HCT116 (cell line): ENCODE results near the gene GPR84. TPM values are rescaled to one million over a fixed set of nuclear protein-coding genes. Genes with fewer than 3 reads are reported as not detected.

Experiments
- ATAC-seq: fragments of 200-7000 bp; cut with Tn5 transposase; 2 replicates; pipeline ENCODE4 v1.9.1; 2020; ENCODE audit warnings: mild to moderate bottlenecking, moderate library complexity
- BruUV-seq: library from RNA; stranded (reverse); fragments of 400-500 nt; replicated peaks from 2 replicates; lab custom pipeline; 2021; lab: Mats Ljungman, UMichigan
- CTCF ChIA-PET: fragments of 300-600 bp; sonication (Branson Sonifier 250); formaldehyde crosslinking; loops from one replicate; lab custom pipeline; 2021; ENCODE audit warnings: antibody characterized with exemption; lab: Charles Lee
- POLR2A ChIA-PET: fragments of 300-600, 350-600 bp; sonication (Branson Sonifier 250); formaldehyde crosslinking; loops from one replicate; lab custom pipeline; 2021; ENCODE audit warnings: antibody characterized with exemption; lab: Charles Lee
- RAD21 ChIA-PET, 2 experiments: fragments of 300-600 bp; sonication (Branson Sonifier 250); formaldehyde crosslinking; loops; one replicate each; lab custom pipeline; 2023; ENCODE audit warnings: low total read pairs in 2 of 2; ENCODE audit not compliant: uncharacterized antibody in 2 of 2, unreplicated experiment in 2 of 2, low non-redundant PET in 1 of 2; lab: Charles Lee
- DNase-seq: peaks from one replicate; pipeline ENCODE4 v3.0.0-alpha.2; 2010; ENCODE audit warnings: low read depth, low spot score
- H2AFZ ChIP-seq: fragments of 200-600 bp; shearing (Covaris generic), sonication (generic); 2 replicates; pipeline ENCODE4 v1.6.1; 2017; ENCODE audit warnings: low read depth, mixed run types, mixed read lengths, antibody characterized with exemption, low read length; ENCODE audit not compliant: poor library complexity, severe bottlenecking
- H3K27ac ChIP-seq: 2 replicates; pipeline ENCODE4 v1.5.1; 2012; ENCODE audit warnings: low read depth, low read length
- H3K27me3 ChIP-seq: fragments of 200-600 bp; sonication (generic); 2 replicates; pipeline ENCODE4 v1.6.1; 2016; ENCODE audit warnings: mixed run types, low read length, mixed read lengths; ENCODE audit not compliant: insufficient read depth
- H3K36me3 ChIP-seq, 2 experiments: fragments of 200-500 bp in 1 of 2; fragments of 200-600 bp in 1 of 2; sonication (Bioruptor generic) in 1 of 2; sonication (generic) in 1 of 2; 2 replicates each; pipeline versions ENCODE4 v1.5.1 to v1.6.1; 2014 to 2016; ENCODE audit warnings: low read length in 2 of 2, inconsistent platforms in 1 of 2, mixed read lengths in 1 of 2, mixed run types in 1 of 2; ENCODE audit not compliant: insufficient read depth in 2 of 2, control insufficient read depth in 1 of 2
- H3K4me1 ChIP-seq, 2 experiments: fragments of 200-600 bp in 1 of 2; sonication (generic) in 1 of 2; 2 replicates each; pipeline versions ENCODE4 v1.5.1 to v1.6.1; 2012 to 2017; ENCODE audit warnings: low read length in 2 of 2, inconsistent platforms in 1 of 2, mild to moderate bottlenecking in 1 of 2, mixed read lengths in 1 of 2, mixed run types in 1 of 2, moderate library complexity in 1 of 2; ENCODE audit not compliant: insufficient read depth in 2 of 2, control insufficient read depth in 1 of 2
- H3K4me2 ChIP-seq: fragments of 200-600 bp; sonication (generic); 2 replicates; pipeline ENCODE4 v1.6.1; 2017; ENCODE audit warnings: mixed run types, low read length, mixed read lengths
- H3K4me3 ChIP-seq, 2 experiments: fragments of 200-600 bp in 1 of 2; sonication (generic) in 1 of 2; replicated peaks in 1 of 2; 2 replicates each; pipeline ENCODE4 v1.5.1; 2011 to 2016; ENCODE audit warnings: low read length in 2 of 2, control low read depth in 1 of 2, low read depth in 1 of 2, mild to moderate bottlenecking in 1 of 2, mixed read lengths in 1 of 2, mixed run types in 1 of 2
- H3K79me2 ChIP-seq: fragments of 200-600 bp; sonication (generic); 2 replicates; pipeline ENCODE4 v1.6.1; 2017; ENCODE audit warnings: mild to moderate bottlenecking, mixed run types, low read length, moderate library complexity, mixed read lengths; ENCODE audit not compliant: insufficient read depth
- H3K9ac ChIP-seq: fragments of 200-600 bp; sonication (generic); 2 replicates; pipeline ENCODE4 v1.6.1; 2016; ENCODE audit warnings: low read length, mixed read lengths
- H3K9me2 ChIP-seq: fragments of 200-600 bp; sonication (generic), shearing (Covaris generic); 2 replicates; pipeline ENCODE4 v1.6.1; 2017; ENCODE audit warnings: mixed run types, mild to moderate bottlenecking, moderate library complexity; ENCODE audit not compliant: insufficient read depth
- H3K9me3 ChIP-seq, 2 experiments: fragments of 200-500 bp in 1 of 2; fragments of 200-600 bp in 1 of 2; sonication (Bioruptor generic) in 1 of 2; sonication (generic) in 1 of 2; 2 replicates each; pipeline ENCODE4 v1.6.1; 2014 to 2017; ENCODE audit warnings: low read length in 2 of 2, mixed read lengths in 2 of 2, inconsistent platforms in 1 of 2, low read depth in 1 of 2, mild to moderate bottlenecking in 1 of 2, mixed run types in 1 of 2, moderate library complexity in 1 of 2; ENCODE audit not compliant: control insufficient read depth in 1 of 2, insufficient read depth in 1 of 2
- H4K20me1 ChIP-seq: fragments of 200-600 bp; sonication (generic), shearing (Covaris generic); 2 replicates; pipeline ENCODE4 v1.6.1; 2017; ENCODE audit warnings: mixed run types, mild to moderate bottlenecking, moderate library complexity; ENCODE audit not compliant: insufficient read depth
- CBX3 ChIP-seq: IDR thresholded peaks from 2 replicates; pipeline ENCODE4 v1.6.1; 2012; ENCODE audit warnings: low read depth
- CEBPB ChIP-seq: IDR thresholded peaks from 2 replicates; pipeline ENCODE4 v1.6.1; 2012; ENCODE audit warnings: low read depth
- EZH2 ChIP-seq: fragments of 200-600 bp; sonication (generic); IDR thresholded peaks from 2 replicates; pipeline ENCODE4 v1.6.1; 2017; ENCODE audit warnings: antibody characterized with exemption, mixed run types
- FOSL1 ChIP-seq: IDR thresholded peaks from 2 replicates; pipeline ENCODE4 v1.6.1; 2012; ENCODE audit warnings: low read depth
- JUND ChIP-seq: IDR thresholded peaks from 2 replicates; pipeline ENCODE4 v1.6.1; 2012
- POLR2AphosphoS5 ChIP-seq: IDR thresholded peaks from 2 replicates; pipeline ENCODE4 v1.6.1; 2011; ENCODE audit warnings: mild to moderate bottlenecking, low read depth, low read length, moderate library complexity
- RAD21 ChIP-seq: IDR thresholded peaks from 2 replicates; pipeline ENCODE4 v1.6.1; 2012; ENCODE audit warnings: low read depth, mild to moderate bottlenecking
- TCF7L2 ChIP-seq: IDR thresholded peaks from 2 replicates; pipeline ENCODE4 v1.7.0; 2011; ENCODE audit warnings: borderline replicate concordance, inconsistent platforms; ENCODE audit not compliant: insufficient read depth, insufficient read length; ENCODE audit errors: extremely low read depth
- YY1 ChIP-seq: IDR thresholded peaks from 2 replicates; pipeline ENCODE4 v1.6.1; 2011; ENCODE audit warnings: low read length, low read depth, moderate library complexity, mild to moderate bottlenecking; ENCODE audit not compliant: insufficient replicate concordance; ENCODE audit errors: extremely low read depth
- intact Hi-C: fragments of 100-400 bp; cut with micrococcal nuclease; formaldehyde crosslinking; loops from 2 replicates; pipeline ENCODE4 v1.10.0; 2022
- total RNA-seq: library from RNA; stranded (reverse); gene quantifications from one replicate; pipeline ENCODE4 v1.2.1, GENCODE V29; 2021; ENCODE audit not compliant: unreplicated experiment
- TF ChIP-seq, protein P1 (sequence below): IDR thresholded peaks from 2 replicates; pipeline ENCODE4 v1.6.1; 2012
- TF ChIP-seq, protein P2 (sequence below): IDR thresholded peaks from 2 replicates; pipeline ENCODE4 v1.6.1; 2011; ENCODE audit warnings: mild to moderate bottlenecking, low read length, moderate library complexity; ENCODE audit not compliant: insufficient replicate concordance; ENCODE audit errors: extremely low read depth

Gene GPR84
- total RNA-seq, 1 experiment from 2014 or later, result not detected

DNA sequence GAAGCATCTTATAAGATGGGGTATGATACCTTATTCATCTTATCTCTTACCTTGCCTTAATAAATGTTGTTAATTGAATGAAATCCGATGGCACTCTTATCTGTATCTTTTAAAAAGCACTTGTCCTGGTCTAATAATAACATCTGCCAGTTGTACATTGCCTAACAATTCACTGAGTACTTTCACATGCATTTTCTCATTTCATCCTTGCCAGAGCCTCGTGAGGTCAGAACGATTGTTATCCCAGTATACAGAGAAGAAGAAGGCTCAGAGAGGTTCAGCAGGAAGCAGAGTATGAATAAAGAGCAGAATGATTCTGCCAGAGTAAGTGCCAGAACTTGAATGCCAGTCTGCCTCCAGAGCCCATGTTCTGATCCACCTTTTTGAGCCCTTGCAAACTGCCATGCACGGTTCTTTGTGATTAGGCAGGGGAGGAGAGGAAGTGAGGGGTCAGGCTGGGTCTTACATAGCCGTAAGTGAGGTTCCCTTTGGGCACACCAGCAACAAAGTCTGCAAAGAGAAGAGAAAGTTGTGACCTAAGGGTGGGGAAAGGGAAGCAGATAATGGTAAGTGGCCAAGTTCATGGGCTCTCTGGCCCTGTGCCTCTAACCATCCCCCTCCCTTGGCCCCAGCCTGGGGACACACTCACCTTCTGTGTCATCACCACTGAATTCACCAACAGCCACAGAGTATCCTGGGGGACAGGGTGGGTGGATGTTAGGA, 43.1 kb upstream of the GPR84 start:
- POLR2A ChIA-PET, result no interaction called here
- ATAC-seq, result no peak
- no peaks in the 10 kb centered on the region for H3K79me2 ChIP-seq
- H2AFZ ChIP-seq, result no peak overlapping the region
- no peak for DNase-seq
- CTCF ChIA-PET, result interaction anchor here (1.3 kb wide), 1 partner anchor 8 kb away, joined by 8 read pairs; no protein-coding TSS in a partner anchor
- H3K9ac ChIP-seq, result no peak overlapping the region
- H3K4me3 ChIP-seq, result no peak overlapping the region
- TF ChIP-seq FOSL1 (no peak), EZH2 (no peak), RAD21 (no peak), YY1 (no peak), CBX3 (no peak)
- H3K9me3 ChIP-seq, result no peaks in the 10 kb centered on the region
- RAD21 ChIA-PET, result no interaction called here
- H3K9me2 ChIP-seq, result no peaks in the 10 kb centered on the region
- no TSS peak for BruUV-seq
- H3K36me3 ChIP-seq, result peaks cover 31 to 48% of the 10 kb centered on the region in 2 experiments
- no peak overlapping the region for H3K27ac ChIP-seq
- H3K27me3 ChIP-seq, result no peaks in the 10 kb centered on the region
- no peak overlapping the region for H3K4me2 ChIP-seq
- H4K20me1 ChIP-seq, result no peaks in the 10 kb centered on the region
- peaks cover 0 to 10% of the 10 kb centered on the region in 2 experiments; a peak in 2 of 4 replicates for H3K4me1 ChIP-seq
- intact Hi-C loops, result no loop called here

DNA sequence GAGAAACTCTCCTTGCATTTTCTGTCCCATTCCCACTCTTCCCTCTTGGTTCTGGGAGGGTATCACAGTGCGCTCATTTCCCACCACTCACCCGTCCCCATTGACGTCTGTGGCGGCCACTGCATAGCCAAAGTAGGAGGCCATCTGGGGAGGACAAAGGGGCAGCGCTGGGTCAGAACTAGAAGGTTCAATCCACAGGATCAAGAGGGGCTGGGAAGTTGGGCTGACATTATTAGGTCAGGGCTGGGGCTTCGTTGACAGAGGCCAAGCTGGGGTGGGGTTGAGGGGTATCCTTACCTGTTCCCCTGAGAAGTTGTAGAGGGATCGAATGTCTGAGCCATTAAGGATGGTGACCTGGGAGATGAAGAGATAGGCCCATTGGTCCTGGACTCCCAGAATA, 41.3 kb upstream of the GPR84 start:
- no peaks in the 10 kb centered on the region for H4K20me1 ChIP-seq
- intact Hi-C loops, result no loop called here
- TF ChIP-seq CEBPB, result no peak
- TF ChIP-seq, protein P1, sequence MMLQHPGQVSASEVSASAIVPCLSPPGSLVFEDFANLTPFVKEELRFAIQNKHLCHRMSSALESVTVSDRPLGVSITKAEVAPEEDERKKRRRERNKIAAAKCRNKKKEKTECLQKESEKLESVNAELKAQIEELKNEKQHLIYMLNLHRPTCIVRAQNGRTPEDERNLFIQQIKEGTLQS, result no peak
- TF ChIP-seq JUND, result no peak
- TF ChIP-seq, protein P2, sequence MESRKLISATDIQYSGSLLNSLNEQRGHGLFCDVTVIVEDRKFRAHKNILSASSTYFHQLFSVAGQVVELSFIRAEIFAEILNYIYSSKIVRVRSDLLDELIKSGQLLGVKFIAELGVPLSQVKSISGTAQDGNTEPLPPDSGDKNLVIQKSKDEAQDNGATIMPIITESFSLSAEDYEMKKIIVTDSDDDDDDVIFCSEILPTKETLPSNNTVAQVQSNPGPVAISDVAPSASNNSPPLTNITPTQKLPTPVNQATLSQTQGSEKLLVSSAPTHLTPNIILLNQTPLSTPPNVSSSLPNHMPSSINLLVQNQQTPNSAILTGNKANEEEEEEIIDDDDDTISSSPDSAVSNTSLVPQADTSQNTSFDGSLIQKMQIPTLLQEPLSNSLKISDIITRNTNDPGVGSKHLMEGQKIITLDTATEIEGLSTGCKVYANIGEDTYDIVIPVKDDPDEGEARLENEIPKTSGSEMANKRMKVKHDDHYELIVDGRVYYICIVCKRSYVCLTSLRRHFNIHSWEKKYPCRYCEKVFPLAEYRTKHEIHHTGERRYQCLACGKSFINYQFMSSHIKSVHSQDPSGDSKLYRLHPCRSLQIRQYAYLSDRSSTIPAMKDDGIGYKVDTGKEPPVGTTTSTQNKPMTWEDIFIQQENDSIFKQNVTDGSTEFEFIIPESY, result no peak
- TF ChIP-seq TCF7L2, result no peak
- TF ChIP-seq POLR2AphosphoS5, result no peak
- no peaks in the 10 kb centered on the region for H3K79me2 ChIP-seq
- peaks cover 43 to 60% of the 10 kb centered on the region in 2 experiments for H3K36me3 ChIP-seq
- no peaks in the 10 kb centered on the region for H3K27me3 ChIP-seq
- H3K9ac ChIP-seq, result no peak overlapping the region
- POLR2A ChIA-PET, result no interaction called here
- H3K4me3 ChIP-seq, result no peak overlapping the region
- CTCF ChIA-PET, result interaction anchor here (0.7 kb wide), 1 partner anchor 9 kb away, joined by 3 read pairs; no protein-coding TSS in a partner anchor
- H3K9me3 ChIP-seq, result no peaks in the 10 kb centered on the region
- no peak overlapping the region for H2AFZ ChIP-seq
- H3K4me1 ChIP-seq, result no peaks in the 10 kb centered on the region
- no peaks in the 10 kb centered on the region for H3K9me2 ChIP-seq
- DNase-seq (no peak), ATAC-seq (no peak)
- H3K27ac ChIP-seq, result no peak overlapping the region
- no peak overlapping the region for H3K4me2 ChIP-seq
- RAD21 ChIA-PET, result no interaction called here
- no TSS peak for BruUV-seq
